Colon (tissue), 2 donors: ENCODE measurements around the gene ZNRF3.
"Not testable (repeated sequence)": the region's sequence is repeated elsewhere in the genome, so short reads cannot be mapped to it uniquely, and the experiment has no call there.

ENCODE experiments used
- FAIRE-seq: peaks from 2 replicates; lab custom pipeline; 2012; peaks lifted over from hg19 to GRCh38; lab: Jason Lieb, UNC
- donor health status: control.
- donor health status: control.

ZNRF3 gene

GRCh38 chr22:28882878-28883656 lies at the start of gene ZNRF3:
Gene ZNRF3, plus strand, starts transcription at chr22:28883572. Its CDS starts 195 bp downstream, at chr22:28883767.
- no peak for FAIRE-seq

- FAIRE-seq = no peak
These were observed 47.7 kb upstream of the ZNRF3 start for GRCh38 chr22:28835630-28836189.

GRCh38 chr22:28837640-28838039 lies 45.7 kb upstream of the ZNRF3 start:
- no peak for FAIRE-seq

GRCh38 chr22:28838971-28839370 lies 44.4 kb upstream of the ZNRF3 start:
- FAIRE-seq = no peak

GRCh38 chr22:28841111-28841510 lies 42.3 kb upstream of the ZNRF3 start:
- no peak for FAIRE-seq

- FAIRE-seq = no peak
These were observed 39.7 kb upstream of the ZNRF3 start for GRCh38 chr22:28843633-28844032.

GRCh38 chr22:28844277-28844676 lies 39.1 kb upstream of the ZNRF3 start:
- not testable (repeated sequence) for FAIRE-seq

GRCh38 chr22:28846994-28847393 lies 36.4 kb upstream of the ZNRF3 start:
- FAIRE-seq = no peak

- no peak for FAIRE-seq
These were observed 27.8 kb upstream of the ZNRF3 start for GRCh38 chr22:28855355-28856094.

GRCh38 chr22:28856095-28856455 lies 27.3 kb upstream of the ZNRF3 start:
- no peak for FAIRE-seq

- no peak for FAIRE-seq
These were observed 26.1 kb upstream of the ZNRF3 start for GRCh38 chr22:28857288-28857687.

GRCh38 chr22:28864878-28865596 lies 18.3 kb upstream of the ZNRF3 start:
- no peak for FAIRE-seq

GRCh38 chr22:28867191-28867590 lies 16.2 kb upstream of the ZNRF3 start:
- no peak for FAIRE-seq

- FAIRE-seq = not testable (repeated sequence)
These were observed 15.0 kb upstream of the ZNRF3 start for GRCh38 chr22:28868389-28868788.

- no peak for FAIRE-seq
These were observed 13.6 kb upstream of the ZNRF3 start for GRCh38 chr22:28869736-28870135.

GRCh38 chr22:28873183-28873963 lies 10.0 kb upstream of the ZNRF3 start:
- FAIRE-seq = no peak

GRCh38 chr22:28874061-28874460 lies 9.3 kb upstream of the ZNRF3 start:
- FAIRE-seq = no peak

- FAIRE-seq = no peak
These were observed 8.5 kb upstream of the ZNRF3 start for GRCh38 chr22:28874811-28875320.

- FAIRE-seq = no peak
These were observed 861 bp upstream of the ZNRF3 start for GRCh38 chr22:28882545-28882877.

- no peak for FAIRE-seq
These were observed 215 bp downstream of the ZNRF3 start for GRCh38 chr22:28883657-28883916.

- FAIRE-seq = no peak
These were observed 760 bp downstream of the ZNRF3 start for GRCh38 chr22:28883917-28884746.
